ENCODE measurements around the gene BHLHA15. TPM values are rescaled to one million over a fixed set of nuclear protein-coding genes. Genes with fewer than 3 reads are reported as not detected.

The BHLHA15 gene
- total RNA-seq, 4 donors from 2014 or later = not detected

DNA sequence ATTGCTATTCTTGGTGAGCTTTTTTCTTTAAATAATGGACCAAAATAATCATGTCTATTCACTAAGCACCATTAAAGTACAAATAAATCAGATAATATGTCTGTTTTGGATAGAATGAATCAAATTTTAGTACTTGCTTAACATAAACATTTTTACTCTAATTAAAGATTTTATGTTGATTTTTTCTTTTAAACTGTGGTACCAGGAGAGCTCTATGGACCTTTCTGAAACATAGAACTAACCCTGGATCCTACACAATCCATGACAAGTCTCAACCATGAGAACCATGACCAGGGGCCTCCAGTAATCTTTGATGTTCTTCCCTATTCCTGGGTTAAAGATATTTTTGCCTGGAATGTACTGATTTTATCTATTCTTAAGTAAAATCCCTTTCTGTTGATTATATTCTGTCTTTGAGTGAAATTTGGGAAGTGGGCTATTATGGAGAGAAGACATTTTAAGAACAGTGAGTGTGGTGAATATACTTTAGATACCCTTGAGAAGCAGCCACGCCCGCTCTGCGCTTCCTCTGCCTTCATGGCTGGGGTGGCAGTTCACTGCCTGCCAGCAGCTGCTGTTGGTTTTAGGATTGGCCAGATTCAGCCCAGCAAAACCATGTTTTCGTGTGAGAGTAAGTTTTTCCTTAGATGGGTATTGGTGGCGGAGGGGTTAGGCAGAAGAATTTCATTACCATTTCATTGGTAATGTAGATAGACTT, 42.2 kb upstream of the BHLHA15 start:
- no peak for DNase-seq (ENCODE audit: extremely low spot score)
- Histone ChIP-seq H3K9me3 (no peaks in the 10 kb centered on the region), H3K4me1 (peaks cover 0 to 9% (median 8%) of the 10 kb centered on the region in 4 donors), H3K4me3 (no peak overlapping the region), H3K36me3 (peaks cover 0 to 28% (median 20%) of the 10 kb centered on the region in 4 donors), H3K27me3 (no peaks in the 10 kb centered on the region), H3K27ac (replicated peaks in 1 of 4) (no peak overlapping the region)
- 96% methylated on average over 5 of the region's 5 CpGs for WGBS
- TF ChIP-seq POLR2AphosphoS5 (IDR thresholded peaks at IDR 0.05) = no peak
- no peak for TF ChIP-seq CTCF (IDR thresholded peaks at IDR 0.05)
- TF ChIP-seq EP300 (IDR thresholded peaks at IDR 0.05) = no peak
- no peak for TF ChIP-seq POLR2A (IDR thresholded peaks at IDR 0.05; ENCODE audit: low read depth)
- intact Hi-C loops (cut with DNase I) = loop anchor here (1.0 to 2.0 kb wide), 2 partner anchors 63 to 148 kb away; partner anchors contain the start of gene LMTK2

GRCh38 chr7:98170966-98171365, 40.3 kb upstream of the BHLHA15 start:
- no peak overlapping the region for H3K27ac ChIP-seq (replicated peaks in 1 of 4)
- no peak overlapping the region for H3K4me3 ChIP-seq
- no peak for DNase-seq (ENCODE audit: extremely low spot score)
- no peaks in the 10 kb centered on the region for H3K27me3 ChIP-seq
- TF ChIP-seq CTCF (IDR thresholded peaks at IDR 0.05) = no peak
- TF ChIP-seq POLR2A (IDR thresholded peaks at IDR 0.05; ENCODE audit: low read depth) = no peak
- TF ChIP-seq EP300 (IDR thresholded peaks at IDR 0.05) = no peak
- no peak for TF ChIP-seq POLR2AphosphoS5 (IDR thresholded peaks at IDR 0.05)
- intact Hi-C loops (cut with DNase I) = no loop called here
- peaks cover 5 to 44% (median 31%) of the 10 kb centered on the region in 4 donors for H3K36me3 ChIP-seq
- 90% methylated on average over 8 of the region's 8 CpGs for WGBS
- peaks cover 0 to 5% (median 2%) of the 10 kb centered on the region in 4 donors for H3K4me1 ChIP-seq
- H3K9me3 ChIP-seq = no peaks in the 10 kb centered on the region

GRCh38 chr7:98171449-98171848, 39.8 kb upstream of the BHLHA15 start:
- Histone ChIP-seq H3K27me3 (no peaks in the 10 kb centered on the region), H3K4me1 (peaks cover 0 to 5% (median 2%) of the 10 kb centered on the region in 4 donors), H3K27ac (replicated peaks in 1 of 4) (no peak overlapping the region), H3K36me3 (peaks cover 5 to 44% (median 31%) of the 10 kb centered on the region in 4 donors), H3K4me3 (no peak overlapping the region), H3K9me3 (no peaks in the 10 kb centered on the region)
- WGBS = 94% methylated on average over 24 of the region's 24 CpGs
- no peak for TF ChIP-seq POLR2AphosphoS5 (IDR thresholded peaks at IDR 0.05)
- no peak for TF ChIP-seq EP300 (IDR thresholded peaks at IDR 0.05)
- no peak for TF ChIP-seq CTCF (IDR thresholded peaks at IDR 0.05)
- TF ChIP-seq POLR2A (IDR thresholded peaks at IDR 0.05; ENCODE audit: low read depth) = no peak
- no peak for DNase-seq (ENCODE audit: extremely low spot score)
- intact Hi-C loops (cut with DNase I) = no loop called here

DNA sequence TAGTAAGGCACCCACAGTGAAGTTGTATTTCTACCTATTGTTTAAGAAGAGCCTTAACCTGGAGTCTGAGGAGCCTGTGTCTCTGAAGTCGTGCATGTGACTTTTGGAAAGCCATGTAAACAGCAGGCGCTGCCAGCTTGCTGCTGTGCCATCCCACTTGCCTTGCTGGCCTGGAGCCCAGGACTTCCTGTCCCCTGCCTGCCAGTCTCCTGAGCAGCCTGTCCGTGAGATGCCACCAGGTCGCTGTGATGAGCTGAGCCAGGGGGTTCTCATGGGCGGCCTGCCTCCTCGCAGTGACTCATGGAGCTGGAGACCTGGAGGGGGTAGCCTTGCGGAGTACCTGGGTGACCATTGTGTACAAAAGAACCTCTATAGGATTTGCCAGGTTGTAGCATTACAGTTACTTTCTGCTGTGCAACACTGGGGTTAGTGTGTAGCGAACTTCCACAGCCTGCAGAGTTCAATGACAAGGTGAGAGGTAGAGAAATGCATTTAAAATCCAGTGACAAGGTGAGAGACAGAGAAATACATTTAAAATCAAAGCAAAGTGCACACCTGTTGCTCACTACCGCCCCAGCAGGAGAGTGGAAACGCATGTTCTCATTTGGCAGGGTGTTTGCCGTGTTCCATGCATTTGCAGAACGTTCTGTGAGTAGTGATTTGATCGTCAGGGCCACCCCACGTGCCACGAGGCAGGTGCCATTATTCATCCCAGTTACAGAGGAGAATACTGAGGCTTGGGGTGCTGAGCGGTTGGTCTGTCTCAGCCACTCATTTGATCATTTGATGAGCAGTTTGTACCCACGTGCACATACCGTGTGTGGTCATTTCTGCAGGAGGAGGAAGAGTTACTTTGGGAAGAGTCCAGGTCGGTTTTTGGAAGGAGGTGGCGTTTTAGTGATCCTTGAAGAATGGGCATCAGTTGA, 36.6 kb upstream of the BHLHA15 start:
- H3K9me3 ChIP-seq = no peaks in the 10 kb centered on the region
- intact Hi-C loops (cut with DNase I) = no loop called here
- H3K27ac ChIP-seq (replicated peaks in 1 of 4) = no peak overlapping the region
- peaks cover 5 to 68% (median 33%) of the 10 kb centered on the region in 4 donors for H3K36me3 ChIP-seq
- DNase-seq (ENCODE audit: extremely low spot score) = no peak
- H3K27me3 ChIP-seq = no peaks in the 10 kb centered on the region
- no peak for TF ChIP-seq CTCF (IDR thresholded peaks at IDR 0.05)
- no peak for TF ChIP-seq POLR2AphosphoS5 (IDR thresholded peaks at IDR 0.05)
- TF ChIP-seq EP300 (IDR thresholded peaks at IDR 0.05) = no peak
- no peak for TF ChIP-seq POLR2A (IDR thresholded peaks at IDR 0.05; ENCODE audit: low read depth)
- no peak overlapping the region for H3K4me3 ChIP-seq
- whole genome bisulfite sequencing = 94% methylated on average over 19 of the region's 20 CpGs
- peaks cover 0 to 19% (median 0%) of the 10 kb centered on the region in 4 donors for H3K4me1 ChIP-seq
